ENCODE measurements around the gene PDP2.

PDP2 gene, protein sequence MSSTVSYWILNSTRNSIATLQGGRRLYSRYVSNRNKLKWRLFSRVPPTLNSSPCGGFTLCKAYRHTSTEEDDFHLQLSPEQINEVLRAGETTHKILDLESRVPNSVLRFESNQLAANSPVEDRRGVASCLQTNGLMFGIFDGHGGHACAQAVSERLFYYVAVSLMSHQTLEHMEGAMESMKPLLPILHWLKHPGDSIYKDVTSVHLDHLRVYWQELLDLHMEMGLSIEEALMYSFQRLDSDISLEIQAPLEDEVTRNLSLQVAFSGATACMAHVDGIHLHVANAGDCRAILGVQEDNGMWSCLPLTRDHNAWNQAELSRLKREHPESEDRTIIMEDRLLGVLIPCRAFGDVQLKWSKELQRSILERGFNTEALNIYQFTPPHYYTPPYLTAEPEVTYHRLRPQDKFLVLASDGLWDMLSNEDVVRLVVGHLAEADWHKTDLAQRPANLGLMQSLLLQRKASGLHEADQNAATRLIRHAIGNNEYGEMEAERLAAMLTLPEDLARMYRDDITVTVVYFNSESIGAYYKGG

DNA sequence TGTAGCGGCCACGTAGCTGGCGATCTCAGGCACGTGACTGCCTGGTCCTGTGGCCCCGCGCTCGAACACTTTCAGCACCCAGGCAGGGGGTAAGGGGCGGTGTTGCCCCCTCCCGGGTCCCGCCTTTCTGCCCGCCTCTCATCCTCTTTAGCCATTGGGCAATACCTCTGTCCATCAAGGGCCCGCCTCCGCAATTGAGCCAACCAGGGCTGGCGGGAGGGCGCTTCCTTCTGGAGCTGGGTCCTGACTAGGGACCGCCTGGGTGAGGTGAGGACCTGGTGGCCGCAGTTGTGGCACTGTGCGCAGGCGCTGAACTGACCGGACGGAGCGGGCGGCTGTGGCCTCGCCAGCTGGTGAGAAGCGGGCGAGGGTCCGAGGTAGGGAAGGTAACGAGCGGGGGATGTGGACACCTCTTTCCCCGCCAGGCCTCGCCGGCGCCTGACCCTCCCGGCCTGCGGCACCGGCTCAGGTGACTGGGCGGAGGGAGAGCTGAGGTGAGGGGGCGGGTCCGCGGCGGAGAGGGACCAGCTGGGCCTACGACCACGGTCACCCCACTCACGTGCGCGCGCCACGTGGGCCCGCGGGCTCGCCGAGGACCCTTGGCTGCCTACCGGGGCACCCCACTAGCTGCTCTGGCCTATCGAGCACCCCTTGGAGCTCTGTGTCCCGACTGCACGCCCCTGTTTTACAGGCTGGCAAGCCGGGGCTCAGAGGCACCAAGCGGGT lies at the start of gene PDP2:
TSS of gene PDP2 (plus strand) at position 228 of the 726 bp plus-strand sequence. CDS start 3,770 bp downstream, outside the sequence.
- DNase-seq (ENCODE audit: low spot score), result peak; percentile 96

DNA sequence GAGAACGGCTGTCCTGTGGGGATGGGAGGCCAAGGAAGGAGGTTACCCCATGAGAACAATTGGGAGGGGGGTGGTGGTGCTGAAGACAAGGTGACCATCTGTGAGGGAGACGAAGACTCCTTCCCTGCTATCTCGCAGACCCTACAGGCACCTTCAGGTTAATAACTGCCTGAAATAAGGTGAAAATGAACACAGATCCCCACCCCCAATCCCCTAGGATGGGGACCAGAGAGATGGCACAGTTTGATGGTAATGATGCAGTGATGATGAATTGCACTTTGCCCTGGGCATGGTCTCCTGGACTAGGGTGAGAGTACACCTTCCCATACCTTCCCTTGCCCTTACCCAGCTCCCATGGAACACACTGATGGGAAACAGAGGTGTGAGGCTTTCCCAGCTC lies 48.1 kb upstream of the PDP2 start:
- no peak for DNase-seq (ENCODE audit: low spot score)

DNA sequence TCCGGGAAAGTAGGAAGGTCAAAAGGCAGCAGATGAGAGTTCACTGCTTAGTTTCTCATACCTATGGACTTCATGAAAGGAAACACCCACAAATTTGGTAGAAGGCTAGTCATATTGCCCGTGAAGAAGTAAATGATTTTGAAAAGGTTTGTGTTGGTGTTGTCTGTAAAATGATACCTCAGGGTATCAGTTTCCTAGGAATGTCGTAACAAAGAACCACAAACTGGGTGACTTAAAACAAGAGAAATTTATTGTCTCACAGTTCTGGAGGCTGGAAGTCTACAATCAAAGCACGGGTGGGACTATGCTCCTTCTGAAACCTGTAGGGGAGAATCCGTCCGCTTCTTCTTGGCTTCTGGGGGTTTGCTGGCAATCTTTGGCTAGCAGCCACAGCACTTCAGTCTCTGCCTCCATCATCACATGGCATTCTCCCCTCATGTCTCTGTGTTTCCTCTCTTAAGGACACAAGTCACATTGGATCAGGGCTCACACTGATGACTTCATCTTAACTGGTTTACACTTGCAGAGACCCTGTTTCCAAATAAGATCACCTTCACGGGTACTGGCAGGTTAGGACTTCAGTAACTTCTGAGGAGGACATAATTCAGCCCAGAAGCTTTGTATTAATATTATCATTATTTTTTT lies 47.5 kb upstream of the PDP2 start:
- DNase-seq (ENCODE audit: low spot score), result peak; percentile 11

DNA sequence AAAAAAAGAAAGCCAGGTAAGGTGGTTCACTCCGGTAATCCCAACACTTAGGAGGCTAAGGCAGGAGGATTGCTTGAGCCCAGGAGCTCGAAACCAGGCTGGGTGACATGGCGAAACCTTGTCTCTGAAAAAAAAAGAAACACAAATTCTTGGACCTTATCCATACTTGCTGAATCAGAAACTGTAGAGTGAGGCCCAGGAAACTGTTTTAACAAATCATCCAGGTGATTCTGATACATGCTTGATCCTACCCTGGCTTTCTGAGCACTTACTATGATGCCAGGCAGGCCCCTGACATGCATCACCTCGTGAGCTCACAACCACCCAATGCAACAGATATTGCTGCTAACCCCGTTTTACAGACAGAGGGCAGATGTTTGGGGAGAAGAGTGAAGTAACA lies 45.6 kb upstream of the PDP2 start:
- peak; percentile 60 for DNase-seq (ENCODE audit: low spot score)

DNA sequence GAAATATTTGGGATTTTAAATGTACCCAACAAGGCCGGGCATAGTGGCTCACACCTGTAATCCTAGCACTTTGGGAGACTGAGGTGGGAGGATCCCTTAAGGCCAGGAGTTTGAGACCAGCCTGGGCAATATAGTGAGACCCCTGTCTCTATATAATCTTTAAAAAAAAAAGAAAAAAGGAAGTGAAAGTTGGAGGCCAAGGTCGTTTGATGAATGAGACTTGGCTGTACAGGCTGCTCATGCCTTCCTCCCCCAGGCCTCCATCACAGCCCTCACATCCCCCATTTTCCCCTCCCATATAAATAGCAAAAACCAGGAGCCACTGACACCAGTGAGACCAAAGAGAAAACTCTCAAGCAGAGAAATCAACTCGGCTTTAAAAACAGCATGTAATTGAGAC lies 39.4 kb upstream of the PDP2 start:
- DNase-seq (ENCODE audit: low spot score), result no peak

DNA sequence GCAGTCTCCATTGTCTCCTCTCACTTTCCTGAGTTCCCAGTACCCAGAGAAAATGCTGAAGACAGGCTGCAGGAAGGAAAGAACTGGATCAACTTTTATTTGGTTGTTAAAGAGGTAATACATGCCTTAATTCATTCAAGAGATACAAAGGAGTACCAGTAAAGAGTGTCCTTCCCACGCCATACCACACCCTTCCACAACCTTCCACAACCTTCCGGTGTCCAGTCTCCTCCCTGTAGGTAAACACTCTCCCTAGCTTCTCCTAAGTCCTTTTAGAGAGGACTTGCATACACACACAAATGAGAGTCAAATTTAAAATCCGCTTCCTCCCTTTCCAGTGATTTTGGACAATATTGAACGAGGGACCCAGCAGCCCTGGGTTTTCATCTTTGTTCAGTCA lies 38.9 kb upstream of the PDP2 start:
- DNase-seq (ENCODE audit: low spot score), result no peak

DNA sequence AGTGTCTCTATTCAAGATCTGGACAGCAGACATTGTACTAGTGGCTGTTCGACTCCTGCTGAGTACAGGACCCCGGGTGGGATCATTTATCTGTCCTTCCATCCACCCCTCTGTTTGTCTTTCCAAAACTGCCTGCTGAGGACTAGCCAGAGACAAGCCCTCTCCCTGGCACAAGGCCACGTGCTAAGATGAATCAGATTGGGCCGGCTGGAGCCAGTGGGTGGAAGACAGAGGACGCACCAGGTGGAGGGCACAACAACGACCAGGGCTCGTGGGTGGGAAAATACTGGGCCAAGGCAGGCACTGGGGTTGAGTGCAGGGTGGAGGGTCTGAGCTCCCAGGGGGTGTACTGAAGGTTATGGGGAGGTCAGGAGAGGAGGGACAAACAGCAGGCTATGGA lies 37.5 kb upstream of the PDP2 start:
- no peak for DNase-seq (ENCODE audit: low spot score)

DNA sequence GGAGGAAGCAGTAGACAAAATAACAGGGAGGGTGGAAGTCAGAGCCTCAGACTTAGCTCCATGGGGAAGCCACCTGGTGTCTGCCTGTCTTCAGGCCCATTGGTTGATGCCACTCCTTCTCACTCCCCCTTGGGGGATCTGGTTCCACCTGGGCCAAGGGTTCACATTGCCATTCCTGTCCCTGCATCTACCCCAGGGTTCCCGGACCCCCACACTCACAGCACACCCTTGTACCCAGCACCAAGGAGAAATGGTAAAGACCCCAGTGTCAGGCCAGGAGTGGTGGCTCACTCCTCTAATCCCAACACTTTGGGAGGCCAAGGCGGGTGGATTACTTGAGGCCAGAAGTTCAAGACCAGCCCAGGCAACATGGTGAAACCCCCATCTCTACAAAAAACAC lies 37.1 kb upstream of the PDP2 start:
- no peak for DNase-seq (ENCODE audit: low spot score)

DNA sequence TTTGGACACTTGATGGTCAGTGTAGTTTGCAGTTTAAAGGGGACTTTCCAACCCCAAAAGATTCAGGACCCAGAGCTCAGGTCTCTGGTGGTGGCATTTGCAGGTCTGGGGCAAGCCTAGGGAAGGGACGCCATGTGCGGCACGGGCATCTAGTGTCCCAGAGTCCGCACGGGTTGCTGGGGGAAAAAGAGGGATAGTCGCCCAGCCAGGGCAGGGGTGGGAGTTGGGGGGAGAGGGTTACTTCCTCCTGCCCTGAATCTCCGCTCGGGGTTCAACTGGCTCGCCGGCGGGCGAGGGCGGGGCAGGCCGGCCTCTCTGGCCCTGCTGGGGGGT lies 36.3 kb upstream of the PDP2 start:
- DNase-seq (ENCODE audit: low spot score), result no peak

DNA sequence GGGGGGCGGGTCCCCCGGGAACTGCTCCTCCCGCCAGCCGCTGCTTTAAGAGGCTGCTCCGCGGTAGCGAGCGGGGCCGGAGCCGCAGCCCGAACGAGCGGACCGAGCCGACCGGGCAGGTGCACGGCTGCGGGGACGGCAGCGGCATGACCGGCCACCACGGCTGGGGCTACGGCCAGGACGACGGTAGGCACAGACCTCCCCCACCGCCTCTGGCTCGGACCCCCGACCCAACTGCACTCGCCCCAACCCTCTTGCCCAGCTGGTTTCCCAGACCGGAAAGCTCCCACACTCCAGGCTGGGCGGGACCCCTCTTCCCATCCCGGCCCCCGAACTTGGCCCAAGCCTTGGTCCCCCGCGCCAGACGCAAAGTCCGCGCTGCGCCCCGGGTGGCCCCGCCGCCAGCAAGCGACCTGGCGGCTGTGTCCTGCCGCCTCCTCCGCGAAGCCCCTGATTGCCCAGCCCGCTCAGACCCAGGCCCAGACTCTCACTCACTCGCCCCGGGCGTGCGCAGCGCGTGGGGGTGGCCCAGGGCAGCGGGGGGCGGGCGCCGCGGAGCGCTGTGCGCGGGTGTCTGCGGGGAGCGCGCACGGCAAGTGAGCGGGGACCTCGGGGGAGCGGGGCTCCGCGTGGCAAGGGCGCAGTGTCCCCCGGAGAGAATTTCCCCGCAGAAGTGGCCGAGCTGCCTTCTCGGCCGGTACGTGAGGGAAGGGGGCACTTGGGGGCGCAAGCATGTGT lies 35.8 kb upstream of the PDP2 start, which contains the start of gene CA7:
TSS of gene CA7 (plus strand) at position 73 of the 738 bp plus-strand sequence. CDS start at position 147, 74 bp downstream.
- no peak for DNase-seq (ENCODE audit: low spot score)

DNA sequence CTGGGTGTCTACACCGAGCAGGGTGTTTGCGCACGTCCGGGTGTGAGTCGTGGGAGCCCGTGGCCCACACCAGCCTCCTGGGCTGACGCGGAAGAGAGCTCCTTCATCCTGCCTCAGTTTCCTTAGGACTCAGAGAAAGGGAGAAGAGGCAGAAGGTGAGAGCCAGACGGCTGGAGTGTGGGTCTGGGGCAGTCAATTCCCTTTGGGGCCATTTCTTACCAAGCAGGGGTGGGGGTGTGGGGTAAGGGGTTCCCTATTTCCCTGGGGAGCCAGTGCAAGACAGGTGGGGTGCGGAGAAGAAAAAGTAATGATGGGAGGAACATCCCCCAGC lies 35.3 kb upstream of the PDP2 start:
- DNase-seq (ENCODE audit: low spot score), result no peak

DNA sequence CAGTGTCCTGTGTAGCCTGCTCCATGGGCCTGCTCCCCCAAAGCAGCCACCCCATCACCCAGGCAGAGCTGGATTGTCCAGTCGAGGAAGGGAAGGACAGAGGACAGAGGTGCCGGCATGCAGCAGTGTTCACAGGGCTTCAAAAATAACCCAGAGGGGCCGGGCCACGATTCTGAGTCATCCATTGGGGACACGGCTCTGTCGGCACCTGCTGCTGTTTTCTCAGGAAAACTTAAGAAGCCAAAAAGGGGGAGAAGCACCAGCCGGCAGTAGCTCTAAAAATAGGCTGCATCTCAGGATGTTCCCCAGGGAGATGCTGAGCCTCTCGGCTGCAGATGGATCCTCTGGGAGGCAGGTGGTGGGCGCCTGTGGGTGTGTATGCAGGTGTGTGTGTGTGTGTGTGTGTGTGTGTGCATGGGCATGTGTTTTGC lies 34.5 kb upstream of the PDP2 start:
- no peak for DNase-seq (ENCODE audit: low spot score)

DNA sequence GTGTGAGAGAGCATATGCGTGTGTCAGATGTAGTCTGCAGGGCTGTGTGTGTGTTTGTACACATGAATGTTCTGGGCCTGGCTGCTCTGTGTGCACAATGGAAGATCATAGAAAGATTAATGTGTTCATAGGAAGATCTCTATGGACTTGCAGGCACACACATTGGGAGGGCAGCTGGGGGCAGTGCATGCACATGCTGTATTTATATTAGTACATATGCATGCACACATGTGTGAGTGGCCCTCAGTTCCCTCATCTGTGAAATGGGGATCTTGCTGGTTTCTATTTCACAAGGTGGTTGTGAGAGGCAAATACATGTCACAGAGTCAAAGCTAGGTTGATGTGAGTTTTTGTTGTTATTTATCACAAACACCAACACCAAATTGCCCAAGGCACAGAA lies 34.0 kb upstream of the PDP2 start:
- no peak for DNase-seq (ENCODE audit: low spot score)

DNA sequence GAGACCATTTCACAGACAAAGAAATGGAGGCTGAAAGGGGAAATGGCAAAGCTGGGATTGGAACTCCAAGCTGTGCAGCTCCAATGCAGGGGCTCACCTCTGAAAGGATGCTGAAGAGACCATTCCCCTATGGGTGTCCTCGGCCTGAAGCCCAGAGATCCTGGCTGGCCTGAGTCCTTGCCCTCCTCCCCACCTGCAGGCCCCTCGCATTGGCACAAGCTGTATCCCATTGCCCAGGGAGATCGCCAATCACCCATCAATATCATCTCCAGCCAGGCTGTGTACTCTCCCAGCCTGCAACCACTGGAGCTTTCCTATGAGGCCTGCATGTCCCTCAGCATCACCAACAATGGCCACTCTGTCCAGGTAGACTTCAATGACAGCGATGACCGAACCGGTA lies 33.5 kb upstream of the PDP2 start:
- DNase-seq (ENCODE audit: low spot score), result no peak

DNA sequence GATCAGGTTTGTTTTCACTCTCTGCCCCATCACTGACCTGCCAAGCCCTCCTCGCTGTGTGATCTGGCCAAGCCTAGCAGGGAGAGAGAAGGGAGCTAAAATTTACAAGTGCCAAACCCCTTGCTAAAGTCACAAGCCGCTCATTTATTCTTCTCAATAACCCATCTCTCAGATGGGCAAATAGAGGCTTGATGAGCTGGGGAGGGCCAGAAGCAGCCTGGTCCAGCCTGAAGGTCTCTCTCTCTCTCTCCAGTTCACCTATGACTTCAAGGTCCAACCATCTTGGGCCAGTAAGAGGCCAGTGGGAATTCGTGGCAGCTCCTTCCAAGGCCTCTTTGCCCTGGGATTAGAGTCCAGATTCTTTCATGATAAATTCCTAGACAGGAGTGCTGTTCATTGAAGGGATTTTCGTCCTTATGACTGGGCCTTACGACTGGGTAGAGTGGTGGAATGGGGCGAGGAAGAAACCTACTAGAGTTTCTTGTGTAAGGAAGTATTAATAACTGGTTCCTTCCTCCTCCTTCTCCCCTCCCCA lies 32.7 kb upstream of the PDP2 start:
- DNase-seq (ENCODE audit: low spot score), result no peak

DNA sequence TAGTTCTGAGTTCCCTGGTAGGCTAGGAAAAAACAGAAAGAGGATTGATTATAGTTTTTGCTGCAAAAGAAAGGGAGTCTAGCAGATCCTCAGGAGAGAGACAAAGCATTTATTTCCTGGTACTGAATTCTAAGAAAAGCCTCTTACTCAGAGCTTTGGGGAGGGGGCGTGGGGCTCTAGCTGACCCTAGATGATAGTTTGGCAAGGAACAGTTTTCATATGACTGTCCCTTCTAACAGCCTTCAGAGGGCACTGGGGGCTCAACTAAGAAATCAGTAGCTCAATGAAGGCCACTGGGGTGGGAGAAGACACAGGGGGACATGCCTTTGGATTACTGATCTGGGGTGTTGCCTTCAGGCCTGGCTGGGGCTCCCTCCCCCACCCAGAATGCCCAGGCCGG lies 32.1 kb upstream of the PDP2 start:
- no peak for DNase-seq (ENCODE audit: low spot score)

DNA sequence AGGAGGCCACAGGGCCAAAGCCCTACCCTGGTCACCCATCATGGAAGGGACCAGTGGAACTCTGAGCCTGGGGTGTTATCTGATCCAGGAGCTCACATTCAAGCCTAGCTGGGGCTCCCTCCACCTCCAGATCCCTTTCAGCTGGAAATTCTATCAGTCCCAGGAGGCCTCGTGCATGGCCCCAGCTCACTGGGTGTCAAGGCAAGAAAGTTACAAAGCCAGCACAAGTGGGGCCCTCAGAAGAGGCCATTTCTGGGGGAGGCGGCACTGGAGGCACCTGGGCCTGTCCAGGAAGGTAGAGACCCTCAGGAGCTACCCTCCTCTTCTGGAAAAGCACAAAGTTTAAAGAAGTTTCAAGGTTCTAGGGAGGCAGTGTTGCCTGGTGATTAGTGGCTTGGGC lies 31.3 kb upstream of the PDP2 start:
- DNase-seq (ENCODE audit: low spot score), result no peak

DNA sequence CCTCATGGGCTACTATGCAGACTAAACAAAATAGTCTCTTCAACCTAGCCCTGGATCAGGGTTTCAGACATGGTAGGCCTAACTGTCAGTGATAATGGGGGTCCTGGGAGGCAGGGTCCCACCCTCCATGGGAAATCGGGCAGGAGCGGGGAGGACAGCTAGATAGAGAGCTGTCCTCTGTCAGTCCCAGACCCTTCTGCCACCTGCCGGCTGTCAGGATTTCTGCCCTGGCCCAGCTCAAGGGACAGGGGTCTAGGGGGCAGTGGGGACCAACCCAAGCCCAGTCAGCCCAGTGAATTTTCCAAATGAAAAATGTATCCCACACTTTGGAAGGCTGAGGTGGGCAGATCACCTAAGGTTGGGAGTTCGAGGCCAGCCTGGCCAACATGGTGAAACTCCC lies 30.8 kb upstream of the PDP2 start:
- no peak for DNase-seq (ENCODE audit: low spot score)

DNA sequence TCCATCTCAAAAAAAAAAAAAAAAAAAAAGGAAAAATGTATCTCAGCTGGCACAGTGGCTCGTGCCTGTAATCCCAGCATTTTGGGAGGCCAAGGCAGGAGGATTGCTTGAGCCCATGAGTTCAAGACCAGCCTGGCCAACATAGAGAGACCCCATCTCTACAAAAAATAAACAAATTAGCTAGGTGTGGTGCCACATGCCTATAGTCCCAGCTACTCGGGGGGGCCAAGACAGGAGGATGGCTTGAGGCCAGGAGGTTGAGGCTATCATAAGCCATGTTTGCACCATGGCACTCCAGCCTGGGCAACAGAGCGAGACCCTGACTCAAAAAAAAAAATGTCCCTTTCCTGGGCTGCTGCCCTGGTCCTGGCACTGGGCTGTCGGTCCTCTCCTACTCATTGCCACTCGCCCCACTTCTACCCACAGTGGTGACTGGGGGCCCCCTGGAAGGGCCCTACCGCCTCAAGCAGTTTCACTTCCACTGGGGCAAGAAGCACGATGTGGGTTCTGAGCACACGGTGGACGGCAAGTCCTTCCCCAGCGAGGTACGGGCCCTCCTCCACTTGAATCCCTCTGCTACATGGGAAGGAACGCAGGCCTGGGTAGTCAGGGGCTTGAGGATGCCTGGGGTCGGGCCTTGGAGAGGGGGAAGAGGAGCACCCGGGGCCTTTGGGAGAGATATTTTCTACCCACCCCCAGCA lies 30.1 kb upstream of the PDP2 start:
- DNase-seq (ENCODE audit: low spot score), result no peak

DNA sequence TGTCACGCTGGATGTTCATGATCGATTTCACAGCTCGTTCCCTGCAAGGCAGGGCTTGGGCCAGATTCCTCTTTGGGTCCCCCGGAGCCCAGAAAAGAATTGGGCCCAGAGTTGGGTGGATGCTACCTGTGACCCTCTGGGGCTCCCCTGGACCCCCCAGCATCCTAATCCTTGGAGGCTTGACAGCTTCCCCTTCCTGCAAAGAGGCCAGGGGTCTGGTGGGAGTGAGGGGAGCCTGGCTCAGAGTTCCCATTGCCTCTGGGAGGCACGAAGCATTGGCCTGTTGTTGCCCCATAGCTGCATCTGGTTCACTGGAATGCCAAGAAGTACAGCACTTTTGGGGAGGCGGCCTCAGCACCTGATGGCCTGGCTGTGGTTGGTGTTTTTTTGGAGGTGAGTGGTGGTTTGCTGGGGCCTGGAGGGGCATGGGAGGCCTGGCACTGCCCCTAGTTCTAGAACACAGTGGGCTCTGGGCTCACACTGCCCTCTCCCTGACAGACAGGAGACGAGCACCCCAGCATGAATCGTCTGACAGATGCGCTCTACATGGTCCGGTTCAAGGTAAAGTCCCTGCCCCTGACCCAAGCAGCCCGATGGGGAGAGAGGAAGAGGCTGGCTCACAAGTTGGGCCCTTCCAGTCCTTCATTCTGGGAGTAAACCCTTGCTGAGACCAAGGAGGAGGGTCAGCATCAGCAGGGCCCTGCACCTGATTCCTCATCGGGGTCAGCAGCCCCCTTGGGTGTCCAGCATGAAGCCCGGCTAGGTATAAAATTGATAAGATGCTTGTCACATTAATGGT lies 28.9 kb upstream of the PDP2 start:
- no peak for DNase-seq (ENCODE audit: low spot score)
